Measurements from ENCODE around the gene FNIP2.
A peak's percentile ranks its signal among the peaks of the same experiment; 100 is the strongest.
"Not testable (repeated sequence)": the region's sequence is repeated elsewhere in the genome, so short reads cannot be mapped to it uniquely, and the experiment has no call there.

FNIP2 gene

GRCh38 chr4:158896577-158897238 is 127.9 kb downstream of the FNIP2 start:
- peak overlapping the region; percentile 41 for H3K27ac ChIP-seq
- DNase-seq (ENCODE audit: low read depth, low spot score): not testable (repeated sequence)

- not testable (repeated sequence) for DNase-seq (ENCODE audit: low read depth, low spot score); H3K27ac ChIP-seq
These were observed 131.6 kb downstream of the FNIP2 start for GRCh38 chr4:158900408-158900807.

GRCh38 chr4:158902280-158903078 is 133.7 kb downstream of the FNIP2 start:
- DNase-seq (ENCODE audit: low read depth, low spot score): peak; percentile 55

GRCh38 chr4:158903079-158903456 is 134.2 kb downstream of the FNIP2 start:
- no peak for DNase-seq (ENCODE audit: low read depth, low spot score)
- no peak overlapping the region for H3K27ac ChIP-seq

More at GRCh38 chr4:158902280-158903078, 133.7 kb downstream of the FNIP2 start:
- H3K27ac ChIP-seq: not testable (repeated sequence)

- no peak overlapping the region for H3K27ac ChIP-seq
- DNase-seq (ENCODE audit: low read depth, low spot score): no peak
These were observed 134.7 kb downstream of the FNIP2 start for GRCh38 chr4:158903472-158904043.

GRCh38 chr4:158904815-158905214 is 136.0 kb downstream of the FNIP2 start:
- DNase-seq (ENCODE audit: low read depth, low spot score): no peak
- H3K27ac ChIP-seq: no peak overlapping the region

- H3K27ac ChIP-seq: no peak overlapping the region
- DNase-seq (ENCODE audit: low read depth, low spot score): no peak
These were observed 137.2 kb downstream of the FNIP2 start for GRCh38 chr4:158906073-158906472.

- DNase-seq (ENCODE audit: low read depth, low spot score): no peak
- H3K27ac ChIP-seq: no peak overlapping the region
These were observed 143.6 kb downstream of the FNIP2 start for GRCh38 chr4:158912390-158912789.

DNA sequence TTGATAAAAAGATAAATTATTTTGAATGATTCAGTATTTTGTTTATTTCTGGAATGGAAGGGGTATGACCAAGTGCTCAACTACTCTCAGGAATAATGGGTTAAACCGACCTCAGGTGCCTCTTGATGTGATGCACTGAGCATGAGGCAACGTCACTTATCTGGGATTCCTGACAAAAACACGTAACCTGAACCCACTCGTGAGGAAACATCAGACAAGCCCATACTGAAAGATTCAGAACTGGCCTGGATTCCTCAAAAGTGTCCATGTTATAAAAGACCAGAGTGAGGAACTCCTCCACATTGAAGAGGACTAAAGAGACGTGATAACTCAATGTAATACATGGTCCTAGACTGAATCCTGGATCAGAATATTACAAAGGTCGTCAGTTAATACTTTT is 144.0 kb downstream of the FNIP2 start:
- no peak overlapping the region for H3K27ac ChIP-seq
- no peak for DNase-seq (ENCODE audit: low read depth, low spot score)

GRCh38 chr4:158913766-158914165 is 144.9 kb downstream of the FNIP2 start:
- no peak overlapping the region for H3K27ac ChIP-seq
- DNase-seq (ENCODE audit: low read depth, low spot score): no peak

DNA sequence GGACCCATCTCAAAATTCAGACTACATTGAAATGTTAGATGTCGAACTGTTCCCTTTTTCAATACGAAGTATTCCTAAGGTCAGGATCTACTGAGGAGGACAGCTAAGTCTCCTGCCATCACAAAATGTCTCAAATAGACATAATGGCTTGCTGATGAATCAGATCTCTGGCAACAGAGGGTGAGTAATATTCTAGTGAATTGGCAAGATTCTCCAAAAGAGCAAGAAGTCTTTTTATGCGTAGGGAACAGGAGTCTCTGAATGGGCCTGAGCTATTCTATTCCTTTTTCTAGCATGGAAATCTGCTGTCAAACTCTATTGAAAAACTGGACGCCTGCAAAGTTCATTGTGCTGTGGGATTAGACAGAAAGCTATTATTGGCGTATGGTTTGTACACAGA is 145.4 kb downstream of the FNIP2 start:
- peak; percentile 20 for DNase-seq (ENCODE audit: low read depth, low spot score)
- no peak overlapping the region for H3K27ac ChIP-seq

DNA sequence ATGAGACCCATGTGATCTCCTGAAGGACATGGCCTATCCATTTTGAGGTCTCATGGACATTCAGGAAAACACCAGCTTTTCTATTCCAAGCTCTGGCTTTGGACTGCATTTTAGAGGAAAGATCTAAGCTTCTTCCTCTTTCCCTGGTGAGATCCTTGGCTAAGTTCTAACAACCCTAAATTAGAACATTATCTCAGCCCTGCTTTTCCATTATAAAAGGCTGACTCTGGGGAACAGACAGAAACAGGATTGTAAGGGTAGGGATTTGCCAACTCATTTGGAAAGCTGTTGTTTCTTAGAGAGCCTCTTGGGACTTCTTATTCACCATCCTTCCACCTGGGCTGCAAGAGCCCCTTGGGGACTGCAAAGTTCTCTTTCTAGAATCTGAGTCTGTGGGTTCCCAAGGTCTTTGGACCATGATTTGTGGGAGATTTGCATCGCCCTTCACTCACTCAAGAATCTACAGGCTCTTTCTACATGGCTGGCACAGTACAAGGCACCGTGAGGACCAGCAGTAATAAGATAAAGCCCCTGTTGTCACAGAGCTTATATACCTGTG is 146.9 kb downstream of the FNIP2 start:
- DNase-seq (ENCODE audit: low read depth, low spot score): no peak
- no peak overlapping the region for H3K27ac ChIP-seq

DNA sequence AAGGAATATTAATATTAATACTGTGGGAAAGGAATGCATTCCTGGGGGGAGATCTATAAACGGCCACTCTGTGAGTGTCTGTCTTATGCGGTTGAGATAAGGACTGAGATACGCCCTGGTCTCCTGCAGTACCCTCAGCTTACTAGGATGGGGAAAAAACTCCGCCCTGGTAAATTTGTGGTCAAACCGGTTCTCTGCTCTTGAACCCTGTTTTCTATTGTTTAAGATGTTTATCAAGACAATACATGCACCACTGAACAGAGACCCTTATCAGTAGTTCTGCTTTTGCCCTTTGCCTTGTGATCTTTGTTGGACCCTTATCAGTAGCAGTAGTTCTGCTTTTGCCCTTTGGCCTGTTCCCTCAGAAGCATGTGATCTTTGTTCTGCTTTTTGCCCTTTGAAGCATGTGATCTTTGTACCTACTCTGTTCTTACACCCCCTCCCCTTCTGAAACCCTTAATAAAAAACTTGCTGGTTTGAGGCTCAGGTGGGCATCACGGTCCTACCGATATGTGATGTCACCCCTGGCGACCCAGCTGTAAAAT is 151.7 kb downstream of the FNIP2 start:
- not testable (repeated sequence) for DNase-seq (ENCODE audit: low read depth, low spot score); H3K27ac ChIP-seq

GRCh38 chr4:158927774-158928173 is 158.9 kb downstream of the FNIP2 start:
- not testable (repeated sequence) for H3K27ac ChIP-seq; DNase-seq (ENCODE audit: low read depth, low spot score)

- no peak overlapping the region for H3K27ac ChIP-seq
- no peak for DNase-seq (ENCODE audit: low read depth, low spot score)
These were observed 161.3 kb downstream of the FNIP2 start for GRCh38 chr4:158929939-158930638.

DNA sequence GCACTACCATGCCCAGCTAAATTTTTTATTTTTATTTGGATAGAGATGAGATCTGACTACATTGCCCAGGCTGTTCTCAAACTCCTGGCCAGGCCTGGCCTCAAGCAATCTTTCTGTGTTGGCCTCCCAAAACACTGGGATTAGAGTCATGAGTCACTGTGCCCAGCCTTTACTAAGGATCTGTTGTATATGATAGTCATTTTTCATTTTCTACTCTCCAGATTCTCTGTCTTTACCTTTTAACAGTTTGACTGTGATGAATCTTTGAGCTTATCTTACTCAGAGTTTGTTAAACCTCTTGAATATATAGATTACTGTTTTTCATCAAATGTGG is 161.8 kb downstream of the FNIP2 start:
- H3K27ac ChIP-seq: no peak overlapping the region
- no peak for DNase-seq (ENCODE audit: low read depth, low spot score)

DNA sequence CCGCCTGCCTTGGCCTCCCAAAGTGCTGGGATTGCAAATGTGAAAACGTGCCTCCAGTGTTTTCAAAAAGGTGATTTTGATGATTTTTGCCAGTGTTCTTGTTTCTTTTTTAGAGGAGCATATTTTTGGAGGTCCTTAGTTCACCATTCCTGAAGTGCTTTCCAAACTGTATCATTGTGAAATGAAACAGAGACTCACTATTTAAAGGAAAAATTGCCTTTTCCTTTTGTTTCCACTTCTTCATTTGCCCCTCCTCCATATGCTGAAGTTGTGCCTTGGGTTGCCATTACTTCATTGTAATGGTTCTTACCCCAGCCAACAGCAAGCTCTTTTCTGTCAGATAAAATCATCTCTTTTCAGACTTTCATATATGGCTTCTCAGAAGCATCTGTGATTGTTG is 164.4 kb downstream of the FNIP2 start:
- no peak overlapping the region for H3K27ac ChIP-seq
- no peak for DNase-seq (ENCODE audit: low read depth, low spot score)

GRCh38 chr4:158934996-158935669 is 166.3 kb downstream of the FNIP2 start:
- H3K27ac ChIP-seq: no peak overlapping the region
- no peak for DNase-seq (ENCODE audit: low read depth, low spot score)

DNA sequence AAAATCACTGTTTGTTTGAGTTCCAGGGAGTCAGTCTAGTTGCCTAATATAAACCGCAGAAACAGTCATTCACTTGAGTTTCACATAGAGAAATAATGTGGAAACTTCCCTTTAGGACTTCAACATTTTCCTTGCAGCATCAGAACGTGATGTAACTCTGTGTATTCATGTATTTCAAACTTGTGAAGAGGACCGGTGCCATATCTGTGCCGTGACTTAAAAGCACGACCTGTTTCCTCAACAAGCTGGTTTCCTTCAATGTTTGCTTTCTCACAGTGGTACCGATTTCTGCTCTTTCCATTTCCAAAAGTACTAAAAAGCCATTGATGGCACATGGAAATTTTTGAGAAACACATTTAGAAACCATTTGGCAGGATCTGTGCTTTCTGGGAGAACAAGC is 167.4 kb downstream of the FNIP2 start:
- no peak for DNase-seq (ENCODE audit: low read depth, low spot score)
- no peak overlapping the region for H3K27ac ChIP-seq

Data from epithelial cell of prostate (primary cell).